ENCODE results near the gene MRPL33.

DNA sequence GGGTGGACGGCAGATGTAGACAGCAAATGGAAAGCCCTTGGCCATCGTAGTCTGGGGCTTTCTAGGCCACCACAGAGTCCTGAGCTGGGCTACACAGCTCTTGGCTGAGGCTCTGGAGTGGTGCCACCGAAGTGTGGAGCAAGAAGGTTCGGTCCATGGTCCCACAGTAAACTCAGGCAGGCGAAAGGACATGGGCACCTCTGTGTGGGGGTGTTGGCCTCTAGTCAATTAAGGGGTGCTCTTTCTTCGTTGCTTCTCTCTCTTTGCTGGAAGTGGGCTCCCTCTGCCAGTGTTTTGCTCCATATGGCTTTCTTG lies 34.7 kb upstream of the MRPL33 start:
- TF ChIP-seq EZH2phosphoT487 (IDR thresholded peaks at IDR 0.05; ENCODE audit: unreplicated experiment) (no peak), EZH2 (IDR thresholded peaks at IDR 0.05; ENCODE audit: low read depth, unreplicated experiment) (no peak), REST (IDR thresholded peaks at IDR 0.05; ENCODE audit: unreplicated experiment) (no peak), STAT1 (IDR thresholded peaks at IDR 0.05; ENCODE audit: unreplicated experiment) (no peak), CREB1 (CRISPR knock-in tag; IDR thresholded peaks at IDR 0.05; ENCODE audit: low read depth) (no peak), POLR2AphosphoS5 (IDR thresholded peaks at IDR 0.05; ENCODE audit: low read depth) (no peak), JUNB (IDR thresholded peaks at IDR 0.05; ENCODE audit: unreplicated experiment) (no peak), ZNF114 (CRISPR knock-in tag; IDR thresholded peaks at IDR 0.05) (no peak)
- TF ChIP-seq, protein P1, sequence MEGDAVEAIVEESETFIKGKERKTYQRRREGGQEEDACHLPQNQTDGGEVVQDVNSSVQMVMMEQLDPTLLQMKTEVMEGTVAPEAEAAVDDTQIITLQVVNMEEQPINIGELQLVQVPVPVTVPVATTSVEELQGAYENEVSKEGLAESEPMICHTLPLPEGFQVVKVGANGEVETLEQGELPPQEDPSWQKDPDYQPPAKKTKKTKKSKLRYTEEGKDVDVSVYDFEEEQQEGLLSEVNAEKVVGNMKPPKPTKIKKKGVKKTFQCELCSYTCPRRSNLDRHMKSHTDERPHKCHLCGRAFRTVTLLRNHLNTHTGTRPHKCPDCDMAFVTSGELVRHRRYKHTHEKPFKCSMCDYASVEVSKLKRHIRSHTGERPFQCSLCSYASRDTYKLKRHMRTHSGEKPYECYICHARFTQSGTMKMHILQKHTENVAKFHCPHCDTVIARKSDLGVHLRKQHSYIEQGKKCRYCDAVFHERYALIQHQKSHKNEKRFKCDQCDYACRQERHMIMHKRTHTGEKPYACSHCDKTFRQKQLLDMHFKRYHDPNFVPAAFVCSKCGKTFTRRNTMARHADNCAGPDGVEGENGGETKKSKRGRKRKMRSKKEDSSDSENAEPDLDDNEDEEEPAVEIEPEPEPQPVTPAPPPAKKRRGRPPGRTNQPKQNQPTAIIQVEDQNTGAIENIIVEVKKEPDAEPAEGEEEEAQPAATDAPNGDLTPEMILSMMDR (conservative IDR thresholded peaks at IDR 0.05; ENCODE audit: low read depth in 2 of 2) = no peak
